Endothelial cell of hepatic sinusoid (primary cell): ENCODE results near the gene UBE2E3.
"Not testable (repeated sequence)": the region's sequence is repeated elsewhere in the genome, so short reads cannot be mapped to it uniquely, and the experiment has no call there.

ENCODE experiments used
- in situ Hi-C: cut with HindIII; loops from 2 replicates; pipeline ENCODE4 v1.10.0; 2017; ENCODE audit warnings: low sequenced_read_pairs

The UBE2E3 gene

DNA sequence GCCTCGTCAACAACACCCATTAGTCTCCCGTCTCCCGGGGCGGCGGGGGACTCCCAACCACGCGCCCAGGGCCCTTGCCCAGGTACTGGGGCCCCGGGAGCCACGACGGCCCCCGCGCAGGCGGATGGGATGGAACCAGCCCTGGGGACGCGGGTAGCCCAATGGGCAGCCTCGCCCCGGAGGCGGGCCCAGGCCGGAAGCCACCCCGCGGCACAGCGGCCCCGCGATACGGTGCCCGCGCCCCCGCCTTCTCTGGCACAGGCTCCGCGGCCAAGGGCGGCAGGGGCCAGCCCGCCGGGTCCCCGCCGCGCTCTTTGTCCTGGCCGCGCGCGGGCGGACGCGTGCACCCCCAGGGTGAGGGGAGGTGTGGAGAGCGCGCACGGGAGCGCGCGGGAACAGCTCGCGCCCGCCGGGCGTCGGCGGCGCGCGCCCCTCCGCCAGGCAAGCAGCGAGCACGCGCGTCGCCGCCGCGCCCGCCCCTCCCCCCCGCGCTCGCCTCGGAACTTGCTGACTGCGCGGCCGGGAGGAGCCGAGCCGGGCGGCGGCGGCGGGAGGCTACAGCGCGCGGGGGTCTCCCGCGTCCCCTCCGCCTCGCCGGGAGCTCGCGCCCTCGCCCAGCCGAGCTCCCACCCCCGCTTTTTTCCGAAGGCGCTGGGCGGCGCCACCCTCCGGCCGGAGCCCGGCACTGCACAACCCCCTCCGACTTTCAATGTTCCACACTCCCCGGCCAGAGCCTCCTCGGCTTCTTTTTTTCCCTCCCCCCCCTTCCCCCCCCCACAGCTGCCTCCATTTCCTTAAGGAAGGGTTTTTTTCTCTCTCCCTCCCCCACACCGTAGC lies at the start of gene UBE2E3:
TSS of gene UBE2E3 (plus strand) at position 500 of the 837 bp plus-strand sequence. CDS start 1,438 bp downstream, outside the sequence.
- in situ Hi-C loops, result loop anchor here (5.0 kb wide), 1 partner anchor 62 kb away; no protein-coding TSS in a partner anchor

DNA sequence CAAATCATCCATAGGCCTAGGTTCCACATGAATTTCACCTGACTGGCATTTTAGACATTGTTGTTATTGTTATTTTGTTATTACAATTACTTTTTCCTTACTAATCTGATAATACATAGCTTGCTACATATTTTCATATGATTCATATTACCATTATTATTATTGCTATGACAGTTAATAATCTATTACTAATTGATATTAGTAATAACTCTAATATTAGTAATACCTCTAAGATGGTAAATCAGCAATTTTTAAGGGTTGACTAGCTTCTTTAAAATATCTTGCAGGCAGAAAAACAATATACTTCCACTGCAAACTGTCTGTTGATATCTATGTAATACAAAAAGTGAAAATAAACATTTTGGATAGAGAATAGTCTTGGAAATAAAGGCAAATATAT lies 48.6 kb upstream of the UBE2E3 start:
- in situ Hi-C loops, result no loop called here

DNA sequence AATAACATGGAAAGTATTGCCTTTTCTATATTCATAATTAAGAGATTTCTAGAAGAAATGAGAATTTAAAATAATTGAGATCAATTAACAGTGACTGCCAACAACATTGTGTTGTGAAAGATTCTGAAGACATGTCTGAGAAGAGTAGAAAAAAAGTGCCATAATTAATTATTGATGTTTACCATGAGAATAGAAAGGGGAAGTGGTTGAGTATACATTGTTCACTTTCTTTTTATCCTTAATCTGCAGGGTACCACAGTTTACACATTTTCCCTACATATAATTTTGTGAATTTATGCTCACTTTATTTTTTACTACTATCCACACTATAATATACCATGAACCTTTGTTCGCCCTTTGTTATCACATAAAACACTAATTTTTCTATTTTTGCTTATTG lies 47.1 kb upstream of the UBE2E3 start:
- in situ Hi-C loops, result no loop called here

DNA sequence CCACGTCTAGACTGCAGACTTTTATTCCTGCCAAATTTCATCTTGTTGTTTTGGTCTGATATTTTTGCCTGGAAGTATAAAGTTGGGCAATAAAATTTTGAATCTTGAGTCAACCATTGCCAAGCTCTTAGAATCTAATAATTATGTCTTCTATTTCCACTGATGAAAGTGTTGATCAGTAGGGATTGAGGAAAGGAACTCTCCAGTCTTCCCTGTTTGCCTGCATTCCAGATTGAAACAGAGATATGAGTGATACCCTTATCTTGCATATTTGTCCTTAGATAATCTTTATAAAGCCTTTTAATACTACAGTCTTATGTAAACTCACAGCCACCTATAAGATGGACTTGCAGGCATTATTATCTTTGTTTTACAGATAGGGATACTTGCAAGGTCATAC lies 45.5 kb upstream of the UBE2E3 start:
- in situ Hi-C loops, result no loop called here

DNA sequence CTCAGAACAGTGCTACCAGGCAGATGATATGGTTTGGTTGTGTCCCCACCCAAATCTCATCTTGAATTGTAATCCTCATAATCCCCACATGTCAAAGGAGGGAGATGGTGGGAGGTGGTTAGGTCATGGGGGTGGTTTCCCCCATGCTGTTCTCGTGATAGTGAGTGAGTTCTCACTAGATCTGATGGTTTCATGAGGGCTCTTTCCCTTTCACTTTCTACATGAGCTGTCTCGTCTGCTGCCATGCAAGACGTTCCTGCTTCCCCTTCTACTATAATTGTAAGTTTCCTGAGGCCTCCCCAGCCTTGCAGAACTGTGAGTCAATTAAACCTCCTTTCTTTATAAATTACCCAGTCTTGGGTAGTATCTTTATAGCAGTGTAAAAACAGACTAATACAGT lies 42.9 kb upstream of the UBE2E3 start:
- in situ Hi-C loops, result not testable (repeated sequence)

DNA sequence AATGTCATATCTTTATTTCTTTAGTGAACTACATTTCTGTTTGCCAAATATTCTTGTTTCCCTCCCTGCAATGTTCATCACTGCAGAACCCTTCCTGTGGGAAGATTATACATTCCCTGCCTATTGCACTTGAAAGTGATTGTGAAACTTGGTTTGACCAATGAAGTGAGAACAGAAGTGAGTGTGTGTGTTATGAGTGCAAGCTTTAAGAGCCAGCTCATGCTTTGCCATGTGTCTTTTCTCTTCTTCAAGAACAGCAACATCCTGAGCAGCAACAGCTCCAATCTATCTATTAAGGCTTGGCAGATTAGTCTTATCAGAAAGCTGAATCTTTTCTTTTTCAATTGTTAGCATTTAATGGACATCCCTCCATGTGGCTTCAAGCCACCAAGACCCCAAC lies 42.0 kb upstream of the UBE2E3 start:
- in situ Hi-C loops, result no loop called here

DNA sequence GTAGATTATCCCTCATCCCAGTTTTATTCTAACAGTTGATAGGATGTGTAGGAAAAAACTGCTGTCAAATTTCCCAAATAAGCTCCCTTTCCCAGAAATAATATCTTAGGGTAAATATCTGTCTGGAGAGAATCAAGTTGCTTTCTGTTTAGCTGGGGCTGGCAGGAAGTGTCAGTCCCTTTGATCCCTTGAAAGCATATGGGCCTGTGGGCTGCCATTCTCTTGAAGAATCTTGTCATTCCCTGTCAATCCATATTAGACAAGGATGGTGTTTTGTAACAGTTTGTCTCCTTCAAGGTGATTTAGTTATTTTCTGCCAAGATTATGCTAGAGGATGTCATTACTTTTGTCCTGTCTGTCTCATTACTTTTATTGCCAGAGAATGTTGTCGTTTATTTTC lies 37.1 kb upstream of the UBE2E3 start:
- in situ Hi-C loops, result no loop called here

DNA sequence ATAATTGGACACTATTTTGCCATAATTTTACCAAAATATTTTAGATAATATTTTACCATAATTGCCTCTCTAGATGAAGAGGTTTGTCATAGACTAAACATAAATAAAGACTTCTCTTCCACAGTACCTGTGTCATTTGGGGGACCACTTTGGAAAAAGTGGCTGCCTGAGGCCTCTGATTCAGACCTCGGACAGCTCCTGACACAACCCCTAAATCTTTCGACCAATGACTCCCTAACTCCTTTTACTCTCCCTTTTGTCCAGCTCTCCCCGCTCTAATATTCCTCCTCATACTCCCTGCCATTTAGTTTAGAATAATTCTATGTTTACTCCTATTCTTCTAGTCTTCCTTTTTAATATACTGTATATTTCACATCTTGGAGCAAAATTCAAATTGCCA lies 36.0 kb upstream of the UBE2E3 start:
- in situ Hi-C loops, result no loop called here

DNA sequence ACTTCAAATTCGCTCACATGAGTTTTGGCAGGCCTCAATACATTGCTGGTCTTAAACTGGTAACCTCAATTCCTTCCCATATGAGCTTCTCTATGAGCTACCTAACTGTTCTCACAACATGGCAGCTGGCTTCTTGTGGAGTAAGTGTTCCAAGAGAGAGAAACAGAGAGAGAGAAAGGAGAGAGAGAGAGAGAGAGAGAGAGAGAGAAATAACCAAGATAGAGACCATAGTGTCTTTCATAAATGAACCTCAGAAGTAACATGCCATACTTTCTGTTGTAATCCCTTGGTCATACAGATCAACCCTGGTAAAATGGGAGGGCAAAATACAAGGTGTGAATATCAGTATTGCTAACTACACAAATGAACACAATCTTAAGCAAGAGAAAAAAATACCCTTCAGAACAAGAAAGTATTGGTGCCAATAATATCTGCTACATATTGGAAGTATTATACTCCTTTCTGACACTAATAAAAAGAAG lies 33.2 kb upstream of the UBE2E3 start:
- in situ Hi-C loops, result no loop called here

DNA sequence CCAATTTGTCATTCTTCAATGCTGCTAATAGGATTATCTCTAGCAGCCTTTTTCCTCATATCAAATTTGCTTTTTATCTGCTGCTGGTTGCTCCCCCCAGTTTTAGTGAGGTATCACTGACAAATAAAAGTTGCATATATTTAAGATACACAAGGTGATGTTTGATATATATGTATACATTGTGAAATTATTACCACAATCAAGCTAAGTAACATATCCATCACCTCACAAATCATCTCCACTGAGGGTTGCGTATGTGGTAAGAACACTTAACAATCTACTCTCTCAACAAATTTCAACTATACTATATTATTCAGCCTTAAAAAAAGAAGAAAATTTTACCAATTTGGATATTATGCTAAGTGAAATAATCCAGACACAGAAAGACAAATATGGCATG lies 30.5 kb upstream of the UBE2E3 start:
- in situ Hi-C loops, result no loop called here

DNA sequence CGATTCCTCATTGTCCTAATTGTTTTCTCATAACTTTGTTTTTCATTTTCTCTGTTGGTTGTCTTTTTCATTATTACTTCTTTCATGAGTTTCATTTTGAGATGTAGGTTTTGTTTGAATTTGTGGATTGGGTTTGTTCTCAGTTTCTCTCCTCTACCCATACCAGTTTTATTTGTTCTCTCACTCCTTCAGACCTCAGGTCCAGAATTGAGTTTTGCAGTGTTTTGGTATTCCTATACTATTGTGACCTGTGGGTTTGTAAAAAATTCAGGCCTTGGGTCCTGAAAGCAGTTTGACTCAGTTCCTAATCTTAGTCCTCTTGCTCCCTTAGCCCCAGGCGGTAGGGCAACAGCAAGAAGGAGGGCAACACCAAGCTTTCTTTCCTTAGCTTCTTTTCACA lies 28.3 kb upstream of the UBE2E3 start:
- in situ Hi-C loops, result no loop called here

DNA sequence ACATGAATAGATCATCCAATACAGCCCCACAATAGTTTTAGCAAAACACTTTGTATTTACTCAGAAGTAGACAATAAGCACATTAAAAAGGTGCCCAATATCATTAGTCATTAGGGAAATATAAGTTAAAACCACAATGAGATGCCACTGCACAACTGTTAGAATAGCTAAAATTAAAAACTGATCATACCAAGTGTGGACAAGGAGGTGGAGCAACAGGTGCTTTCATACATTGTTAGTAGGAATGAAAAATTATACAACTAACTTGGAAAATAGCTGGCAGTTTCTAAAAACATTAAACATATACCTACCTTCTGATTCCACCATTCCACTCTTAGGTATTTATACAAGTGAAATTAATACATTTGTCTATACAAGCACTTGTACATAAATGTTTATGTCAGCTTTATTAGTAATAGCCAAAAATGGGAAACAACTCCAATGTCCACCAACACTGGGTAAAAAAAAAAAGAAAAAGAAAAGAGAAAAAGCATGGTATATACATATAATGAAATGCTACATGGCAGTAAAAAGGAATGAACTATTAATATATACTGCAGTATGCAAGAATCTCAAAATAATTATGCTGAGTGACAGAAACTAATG lies 27.6 kb upstream of the UBE2E3 start:
- in situ Hi-C loops, result no loop called here

DNA sequence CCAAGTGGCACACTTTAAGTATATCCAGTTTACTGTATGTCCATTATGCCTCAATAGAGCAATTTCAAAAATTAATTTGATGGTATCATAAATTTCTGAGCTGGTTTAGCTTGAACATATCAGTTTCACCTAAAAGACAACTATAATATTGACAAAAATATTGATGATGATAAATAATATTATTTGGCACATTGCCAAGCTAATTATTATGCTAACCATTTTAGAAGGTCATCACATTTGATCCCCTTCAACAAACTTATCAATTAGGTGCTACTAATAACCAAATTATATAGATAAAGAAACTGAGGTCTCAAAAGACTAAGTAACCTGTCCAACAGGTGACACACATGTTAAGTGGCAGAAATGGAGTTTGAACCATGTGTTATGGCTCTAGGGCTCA lies 26.9 kb upstream of the UBE2E3 start:
- in situ Hi-C loops, result no loop called here

DNA sequence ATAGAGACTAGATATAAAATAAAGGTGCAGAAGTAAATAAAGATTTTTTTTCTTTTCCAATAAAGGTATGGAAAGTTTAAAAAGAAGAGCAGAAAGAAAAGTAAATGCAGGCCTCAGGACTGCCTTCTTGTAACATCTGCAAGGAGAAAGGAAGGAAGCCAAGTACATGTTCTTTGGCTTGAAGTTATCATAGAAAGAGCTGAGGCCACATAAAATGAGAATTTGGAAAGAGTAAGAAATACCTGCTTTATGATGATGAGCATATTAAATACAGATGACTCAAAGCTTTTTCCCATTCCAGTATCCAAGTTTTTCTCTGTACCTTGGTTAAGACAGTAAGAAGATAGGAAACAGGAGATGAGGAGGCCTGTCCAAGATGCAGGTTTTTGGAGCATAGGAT lies 25.3 kb upstream of the UBE2E3 start:
- in situ Hi-C loops, result loop anchor here (5.0 kb wide), 1 partner anchor 48 kb away; no protein-coding TSS in a partner anchor

DNA sequence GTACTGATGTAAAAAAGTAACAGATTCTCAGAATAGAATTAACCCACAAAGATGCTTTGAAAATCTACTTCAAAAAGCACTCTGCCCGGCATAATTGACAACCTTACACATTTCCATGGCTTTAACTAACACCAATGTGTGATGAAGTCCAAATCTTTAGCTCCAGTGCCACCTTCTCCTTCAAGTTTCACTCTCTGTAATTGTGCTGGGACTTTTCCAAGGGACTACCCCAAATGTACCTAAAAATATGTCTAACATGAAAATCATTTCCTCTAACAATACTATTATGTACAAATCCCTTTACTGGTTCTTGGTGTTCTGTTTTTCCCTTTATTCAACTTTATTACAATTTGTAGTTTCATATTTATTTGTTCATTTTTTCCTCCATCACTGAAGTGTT lies 20.6 kb upstream of the UBE2E3 start:
- in situ Hi-C loops, result loop anchor here (5.0 kb wide), 1 partner anchor 52 kb away; no protein-coding TSS in a partner anchor

DNA sequence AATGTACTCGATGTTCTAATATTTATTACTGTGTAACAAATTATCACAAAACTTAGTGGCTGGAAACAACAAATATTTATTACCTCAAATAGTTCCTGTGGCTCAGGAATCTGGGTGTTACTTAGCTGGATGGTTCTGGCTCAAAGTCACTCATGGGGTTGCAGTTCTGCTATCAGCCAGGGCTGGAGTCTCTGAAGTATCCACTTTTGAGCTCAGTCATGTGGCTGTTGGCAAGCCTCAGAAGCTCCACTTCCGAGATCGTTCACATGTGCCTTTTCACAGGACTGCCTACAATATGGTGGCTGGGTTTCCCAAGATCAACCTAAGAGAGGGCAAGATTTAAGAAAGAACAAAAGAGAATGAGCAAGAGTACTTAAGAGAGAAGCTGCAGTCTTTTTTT lies 19.4 kb upstream of the UBE2E3 start:
- in situ Hi-C loops, result no loop called here

DNA sequence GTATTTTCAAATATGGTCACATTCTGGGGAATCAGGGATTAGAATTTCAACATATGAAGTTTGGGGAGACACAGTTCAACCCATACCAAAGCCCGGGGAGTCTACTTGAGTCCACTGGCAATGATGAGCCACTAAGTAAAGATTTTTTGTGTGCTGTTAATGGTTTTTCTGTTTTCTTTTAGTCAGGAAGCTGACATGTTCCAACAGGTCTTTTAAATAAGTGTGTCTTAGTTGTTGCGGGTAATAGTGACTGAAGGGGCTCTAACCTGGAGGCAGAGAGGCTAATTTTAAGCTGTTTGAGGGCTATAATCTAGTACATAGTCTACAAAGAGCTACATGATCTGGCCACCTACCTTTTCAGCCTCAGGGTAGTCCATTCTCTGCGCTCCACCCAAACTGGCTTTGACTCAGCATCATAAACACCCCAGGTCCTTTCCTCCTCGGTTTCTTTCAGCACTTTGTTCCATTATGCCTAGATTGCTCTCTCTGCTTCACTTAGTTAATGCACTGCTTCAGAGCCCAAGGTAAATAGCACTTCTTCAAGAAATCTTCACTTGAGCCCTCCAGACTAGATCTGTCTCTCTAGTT lies 17.6 kb upstream of the UBE2E3 start:
- in situ Hi-C loops, result no loop called here

DNA sequence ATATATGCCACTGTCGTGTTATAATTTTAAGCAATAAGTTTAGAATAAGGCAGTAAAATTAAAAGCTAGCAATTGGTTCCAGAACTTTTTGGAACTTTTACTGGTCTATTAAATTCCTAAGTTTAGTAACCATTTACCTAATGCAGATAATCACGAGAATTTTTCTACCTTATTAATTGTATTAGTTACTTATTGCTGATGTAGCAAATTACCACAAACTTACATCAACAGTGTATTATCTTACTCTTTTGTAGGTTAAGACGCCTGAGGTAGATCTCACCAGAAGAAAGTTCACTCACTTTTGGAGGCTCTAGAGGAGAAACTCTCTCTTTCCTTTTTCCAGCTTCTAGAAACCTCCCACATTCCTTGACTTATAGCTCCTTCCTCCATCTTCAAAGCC lies 14.0 kb upstream of the UBE2E3 start:
- in situ Hi-C loops, result no loop called here

DNA sequence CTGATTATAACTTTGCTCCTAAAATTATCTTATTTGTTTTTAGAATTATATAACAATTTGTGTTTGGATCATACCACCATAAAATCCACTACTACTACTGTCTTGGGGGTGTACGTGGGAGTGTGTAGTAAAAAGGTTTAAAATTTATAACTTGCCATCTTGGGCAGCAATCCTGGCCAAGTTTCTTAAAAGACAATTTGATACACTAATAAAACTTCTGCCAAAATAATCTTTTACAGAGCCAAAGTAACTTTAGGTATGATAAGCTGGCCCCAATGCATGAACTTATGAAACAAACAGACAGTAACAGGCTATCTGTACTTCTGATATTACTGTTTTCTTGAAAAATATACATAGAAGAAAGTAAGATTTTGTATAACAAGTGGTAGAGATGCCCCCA lies 11.3 kb upstream of the UBE2E3 start:
- in situ Hi-C loops, result no loop called here

DNA sequence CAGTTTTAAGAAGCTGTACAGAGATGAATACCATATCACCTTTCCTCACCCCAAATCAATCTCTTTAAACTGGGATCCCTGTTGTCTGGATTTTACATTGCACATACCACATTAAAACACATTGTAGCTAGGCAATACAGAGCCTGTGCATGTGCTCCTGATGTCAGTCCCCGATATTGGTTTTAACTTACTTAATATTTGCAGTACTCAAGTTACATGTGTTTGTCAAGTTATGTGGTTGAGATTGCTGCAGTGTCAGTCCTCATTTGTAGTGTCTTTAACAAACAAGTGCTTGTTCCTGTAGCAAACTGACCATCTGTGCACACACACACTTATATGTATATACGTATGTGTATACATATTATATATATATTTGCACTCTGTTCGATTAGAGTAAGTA lies 10.4 kb upstream of the UBE2E3 start:
- in situ Hi-C loops, result no loop called here

DNA sequence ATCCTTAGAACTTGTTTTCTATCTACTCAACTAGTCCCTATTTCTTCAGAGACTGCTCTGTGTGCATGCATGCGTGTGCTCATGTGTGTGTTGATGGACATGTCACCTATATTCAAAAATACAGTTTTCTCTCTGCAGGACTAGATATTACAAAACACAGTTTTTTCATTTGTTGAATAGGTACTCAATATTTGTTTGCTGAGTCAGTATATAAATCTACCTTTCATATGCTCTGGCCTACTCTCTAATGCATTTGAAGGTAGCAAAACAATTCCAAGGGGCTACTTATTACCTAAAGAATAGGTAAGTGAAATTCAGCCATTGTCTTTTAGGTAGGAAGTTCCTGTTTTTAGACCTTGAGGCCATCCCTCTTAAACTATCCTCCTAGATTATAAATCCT lies 8.6 kb upstream of the UBE2E3 start:
- in situ Hi-C loops, result no loop called here

DNA sequence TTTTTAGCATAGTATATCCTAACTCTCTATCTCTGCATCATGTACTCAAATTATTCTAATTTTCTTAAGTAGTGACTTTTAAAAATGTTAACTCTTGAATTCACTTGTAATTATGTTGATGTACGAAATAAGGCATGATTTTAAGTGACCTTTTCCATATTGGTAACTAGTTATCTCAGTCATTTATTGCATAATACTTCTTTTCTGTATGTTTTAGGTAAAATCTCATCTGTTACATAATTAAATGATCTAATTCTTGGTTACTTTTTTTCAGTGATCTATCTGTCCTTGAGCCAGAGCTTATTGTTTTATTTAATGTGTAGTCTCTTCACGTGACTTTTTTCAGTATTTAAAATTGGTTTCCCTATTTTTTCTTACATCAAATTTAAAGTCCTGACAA lies 4.8 kb upstream of the UBE2E3 start:
- in situ Hi-C loops, result no loop called here
